Natural killer cell (primary cell): ENCODE measurements around the gene REC114. TPM values are rescaled to one million over a fixed set of nuclear protein-coding genes. Genes with fewer than 3 reads are reported as not detected.
"Not testable (repeated sequence)": the region's sequence is repeated elsewhere in the genome, so short reads cannot be mapped to it uniquely, and the experiment has no call there.

Experiments used
- ATAC-seq, 3 donors: fragments of 150-1000 bp in 2 of 3; fragments of 200-7000 bp in 1 of 3; cut with Tn5 transposase; 1 replicate in 1 of 3; 2 replicates in 2 of 3; pipeline ENCODE4 v1.10.0; 2021; ENCODE audit warnings: mild to moderate bottlenecking in 2 of 3, moderate library complexity in 2 of 3
- DNase-seq, 2 donors: peaks; one replicate each; pipeline versions ENCODE4 v3.0.0 to v3.0.0-alpha.2; 2013 to 2021; ENCODE audit warnings: mixed read lengths in 1 of 2
- H3K27ac ChIP-seq: one replicate; pipeline ENCODE4 v1.5.1; 2013; ENCODE audit warnings: mild to moderate bottlenecking, low read length
- H3K27me3 ChIP-seq: one replicate; pipeline ENCODE4 v1.6.1; 2013; ENCODE audit warnings: low read length; ENCODE audit not compliant: control insufficient read depth, insufficient read depth
- H3K36me3 ChIP-seq: one replicate; pipeline ENCODE4 v1.6.1; 2013; ENCODE audit warnings: low read length; ENCODE audit not compliant: control insufficient read depth, insufficient read depth
- H3K4me1 ChIP-seq: one replicate; pipeline ENCODE4 v1.6.1; 2013; ENCODE audit warnings: low read length; ENCODE audit not compliant: control insufficient read depth, insufficient read depth
- H3K4me3 ChIP-seq: one replicate; pipeline ENCODE4 v1.5.1; 2013; ENCODE audit warnings: low read length
- H3K9me3 ChIP-seq: one replicate; pipeline ENCODE4 v1.6.1; 2013; ENCODE audit warnings: low read length; ENCODE audit not compliant: control insufficient read depth, insufficient read depth
- H3K27ac Mint-ChIP-seq, 2 donors: one replicate each; pipeline ENCODE4 v1.8.0; 2022; ENCODE audit warnings: mild to moderate bottlenecking in 2 of 2, mixed read lengths in 2 of 2, moderate library complexity in 1 of 2
- H3K27me3 Mint-ChIP-seq, 2 donors: one replicate each; pipeline ENCODE4 v1.8.0; 2022; ENCODE audit warnings: low read depth in 2 of 2, mixed read lengths in 2 of 2
- H3K36me3 Mint-ChIP-seq: one replicate; pipeline ENCODE4 v1.8.0; 2022; ENCODE audit warnings: mixed read lengths
- H3K4me1 Mint-ChIP-seq, 2 donors: one replicate each; pipeline ENCODE4 v1.8.0; 2022; ENCODE audit warnings: mixed read lengths in 2 of 2
- H3K4me3 Mint-ChIP-seq: one replicate; pipeline ENCODE4 v1.8.0; 2022; ENCODE audit warnings: mild to moderate bottlenecking, moderate library complexity, mixed read lengths
- H3K9me3 Mint-ChIP-seq, 2 donors: one replicate each; pipeline ENCODE4 v1.8.0; 2022; ENCODE audit warnings: mixed read lengths in 2 of 2
- CTCF ChIP-seq: fragments of 200-600 bp; IDR thresholded peaks from one replicate; pipeline ENCODE4 v1.8.0; 2022; ENCODE audit warnings: antibody characterized with exemption
- WGBS: methylation state at CpG from one replicate; pipeline ENCODE4 v1.1.7; 2013; ENCODE audit warnings: missing lambda C conversion rate; ENCODE audit not compliant: insufficient coverage; 5-methylcytosine and 5-hydroxymethylcytosine counted together
- intact Hi-C: fragments of 100-400 bp; cut with micrococcal nuclease; formaldehyde crosslinking; loops from one replicate; pipeline ENCODE4 v1.14.2; 2022
- total RNA-seq, 4 donors: library from RNA; stranded (reverse); fragments of 120-200 nt in 1 of 4; gene quantifications; one replicate each; pipeline versions ENCODE4 v1.2.3 to v1.2.4, GENCODE V29; 2013 to 2022

Gene REC114
- total RNA-seq, 3 donors from 2014 or later (not counting 1 experiment from before 2014, with no cell fraction given), result not detected

- intact Hi-C loops, result no loop called here
- no peak for ATAC-seq
- no peaks in the 10 kb centered on the region for H3K36me3 Mint-ChIP-seq
Measured at GRCh38 chr15:73440571-73440970, 2.4 kb upstream of the REC114 start.

GRCh38 chr15:73442421-73442820 lies 543 bp upstream of the REC114 start:
- H3K36me3 Mint-ChIP-seq, result no peaks in the 10 kb centered on the region
- peaks cover 21 to 23% of the 10 kb centered on the region in 2 donors for H3K27me3 Mint-ChIP-seq
- Histone ChIP-seq H3K9me3 (no peaks in the 10 kb centered on the region), H3K27ac (no peak overlapping the region), H3K27me3 (no peaks in the 10 kb centered on the region), H3K36me3 (no peaks in the 10 kb centered on the region), H3K4me1 (no peaks in the 10 kb centered on the region), H3K4me3 (no peak overlapping the region)
- H3K27ac Mint-ChIP-seq, result no peak overlapping the region
- H3K4me3 Mint-ChIP-seq, result no peak overlapping the region
- no peaks in the 10 kb centered on the region for H3K4me1 Mint-ChIP-seq
- WGBS, result 91% methylated on average over 11 of the region's 11 CpGs
- no peak for TF ChIP-seq CTCF
- ATAC-seq (no peak), DNase-seq (no peak)
- H3K9me3 Mint-ChIP-seq, result peaks cover 0 to 2% of the 10 kb centered on the region in 2 donors
- intact Hi-C loops, result no loop called here

More at GRCh38 chr15:73440571-73440970, 2.4 kb upstream of the REC114 start:
- no peaks in the 10 kb centered on the region for H3K36me3 ChIP-seq
- Mint-ChIP-seq H3K27ac (no peak overlapping the region), H3K4me1 (no peaks in the 10 kb centered on the region), H3K4me3 (no peak overlapping the region), H3K9me3 (no peaks in the 10 kb centered on the region), H3K27me3 (peaks cover 14 to 25% of the 10 kb centered on the region in 2 donors)
- WGBS, result 78% methylated on average over 3 of the region's 3 CpGs
- no peaks in the 10 kb centered on the region for H3K4me1 ChIP-seq
- H3K27ac ChIP-seq, result no peak overlapping the region
- H3K4me3 ChIP-seq, result no peak overlapping the region
- H3K27me3 ChIP-seq, result no peaks in the 10 kb centered on the region
- no peak for TF ChIP-seq CTCF
- no peak for DNase-seq
- H3K9me3 ChIP-seq, result no peaks in the 10 kb centered on the region

- Mint-ChIP-seq H3K27me3 (peaks cover 28 to 30% of the 10 kb centered on the region in 2 donors), H3K9me3 (peaks cover 8 to 12% of the 10 kb centered on the region in 2 donors)
- 83% methylated on average over 4 of the region's 5 CpGs for WGBS
- DNase-seq, H3K4me3 ChIP-seq, H3K4me1 Mint-ChIP-seq, H3K27ac Mint-ChIP-seq, H3K4me3 Mint-ChIP-seq, H3K36me3 ChIP-seq, H3K27me3 ChIP-seq, H3K9me3 ChIP-seq, H3K36me3 Mint-ChIP-seq, H3K27ac ChIP-seq, intact Hi-C loops, ATAC-seq: not testable (repeated sequence)
- peaks cover 13% of the 10 kb centered on the region for H3K4me1 ChIP-seq
Measured at GRCh38 chr15:73447471-73447870, 4.5 kb downstream of the REC114 start.

- peak in 1 of 2 donors; percentile 37 for DNase-seq
- H3K4me3 Mint-ChIP-seq, H3K27me3 ChIP-seq, intact Hi-C loops, H3K36me3 ChIP-seq, H3K9me3 ChIP-seq, H3K4me3 ChIP-seq, H3K36me3 Mint-ChIP-seq, ATAC-seq, H3K4me1 Mint-ChIP-seq, H3K27ac ChIP-seq: not testable (repeated sequence)
- WGBS, result 84% methylated on average over 5 of the region's 5 CpGs
- Mint-ChIP-seq H3K9me3 (peaks cover 8 to 12% of the 10 kb centered on the region in 2 donors), H3K27ac (peak overlapping the region in 1 of 2 donors; percentile 25), H3K27me3 (peaks cover 28 to 33% of the 10 kb centered on the region in 2 donors)
- peaks cover 13% of the 10 kb centered on the region for H3K4me1 ChIP-seq
Measured at GRCh38 chr15:73448158-73448758, 5.3 kb downstream of the REC114 start.

GRCh38 chr15:73449980-73450379 lies 7.0 kb downstream of the REC114 start:
- H3K36me3 ChIP-seq, H3K9me3 ChIP-seq, H3K4me3 Mint-ChIP-seq, H3K36me3 Mint-ChIP-seq, H3K4me3 ChIP-seq, ATAC-seq, H3K27ac Mint-ChIP-seq, H3K27ac ChIP-seq, intact Hi-C loops, H3K4me1 Mint-ChIP-seq, H3K27me3 ChIP-seq, DNase-seq: not testable (repeated sequence)
- Mint-ChIP-seq H3K27me3 (peaks cover 28 to 30% of the 10 kb centered on the region in 2 donors), H3K9me3 (peaks cover 8 to 12% of the 10 kb centered on the region in 2 donors)
- peaks cover 13% of the 10 kb centered on the region for H3K4me1 ChIP-seq
- WGBS, result 73% methylated on average over 1 of the region's 3 CpGs
